OCI-LY1 (cell line): ENCODE measurements around the gene TMEM187.

Experiments used
- H2AFZ ChIP-seq: fragments of 200-600 bp; sonication (generic), shearing (Covaris generic); 2 replicates; pipeline ENCODE4 v1.6.0; 2014; ENCODE audit warnings: antibody characterized with exemption, mild to moderate bottlenecking, low read length
- H3F3A ChIP-seq: fragments of 200-600 bp; sonication (generic), shearing (Covaris generic); 2 replicates; pipeline ENCODE4 v1.6.0; 2014; ENCODE audit warnings: mild to moderate bottlenecking, antibody characterized with exemption, low read length, moderate library complexity; ENCODE audit not compliant: insufficient read depth
- H3K27ac ChIP-seq: fragments of 200-600 bp; sonication (generic); 2 replicates; pipeline ENCODE4 v1.5.1; 2014; ENCODE audit warnings: low read length, mixed run types, mild to moderate bottlenecking, low read depth; ENCODE audit not compliant: poor library complexity, severe bottlenecking
- H3K27me3 ChIP-seq: fragments of 200-600 bp; sonication (generic); 2 replicates; pipeline ENCODE4 v1.6.0; 2014; ENCODE audit warnings: antibody characterized with exemption, mild to moderate bottlenecking, low read length, moderate library complexity; ENCODE audit not compliant: insufficient read depth
- H3K36me3 ChIP-seq: fragments of 200-600 bp; sonication (generic); 2 replicates; pipeline ENCODE4 v1.6.1; 2014; ENCODE audit warnings: mild to moderate bottlenecking, antibody characterized with exemption, low read length, moderate library complexity, mixed read lengths; ENCODE audit not compliant: insufficient read depth
- H3K4me1 ChIP-seq: fragments of 200-600 bp; sonication (generic); 2 replicates; pipeline ENCODE4 v1.5.1; 2014; ENCODE audit warnings: mild to moderate bottlenecking, low read length, moderate library complexity; ENCODE audit not compliant: insufficient read depth, severe bottlenecking
- H3K4me2 ChIP-seq: fragments of 200-600 bp; sonication (generic), shearing (Covaris generic); 2 replicates; pipeline ENCODE4 v1.6.1; 2014; ENCODE audit warnings: low read length
- H3K4me3 ChIP-seq: fragments of 200-600 bp; sonication (generic); 2 replicates; pipeline ENCODE4 v1.5.1; 2014; ENCODE audit warnings: low read length, low read depth, mild to moderate bottlenecking, mixed read lengths; ENCODE audit not compliant: poor library complexity, severe bottlenecking
- H3K79me2 ChIP-seq: fragments of 200-600 bp; shearing (Covaris generic); 2 replicates; pipeline ENCODE4 v1.6.1; 2016; ENCODE audit warnings: mixed run types, low read length, mixed read lengths; ENCODE audit not compliant: insufficient read depth
- H3K9ac ChIP-seq: fragments of 200-600 bp; sonication (generic), shearing (Covaris generic); 2 replicates; pipeline ENCODE4 v1.6.1; 2014; ENCODE audit warnings: mild to moderate bottlenecking, low read length, mixed read lengths
- H3K9me2 ChIP-seq: fragments of 200-600 bp; sonication (generic), shearing (Covaris generic); 2 replicates; pipeline ENCODE4 v1.6.1; 2014; ENCODE audit warnings: low read depth, mild to moderate bottlenecking, low read length, mixed read lengths
- H3K9me3 ChIP-seq: fragments of 200-600 bp; shearing (Covaris generic); 2 replicates; pipeline ENCODE4 v1.6.1; 2014; ENCODE audit warnings: low read length, mixed read lengths
- H4K20me1 ChIP-seq: fragments of 200-600 bp; sonication (generic), shearing (Covaris generic); 2 replicates; pipeline ENCODE4 v1.6.0; 2016; ENCODE audit warnings: mild to moderate bottlenecking, low read length; ENCODE audit not compliant: insufficient read depth
- CTCF ChIP-seq: fragments of 200-600 bp; sonication (generic), shearing (Covaris generic); IDR thresholded peaks from 2 replicates; pipeline ENCODE4 v1.5.1; 2017; ENCODE audit warnings: mild to moderate bottlenecking, antibody characterized with exemption, low read length, moderate library complexity, mixed read lengths
- EZH2 ChIP-seq: fragments of 200-600 bp; sonication (generic), shearing (Covaris generic); IDR thresholded peaks from 2 replicates; pipeline ENCODE4 v1.8.0; 2017; ENCODE audit warnings: borderline replicate concordance, mixed run types, mild to moderate bottlenecking, antibody characterized with exemption, low read length, moderate library complexity, mixed read lengths

TMEM187 gene

GRCh38 chrX:153988493-153988892 is 15.9 kb downstream of the TMEM187 start:
- TF ChIP-seq EZH2 = no peak
- no peak for TF ChIP-seq CTCF
- no peak overlapping the region for H3K27ac ChIP-seq
- no peaks in the 10 kb centered on the region for H3K36me3 ChIP-seq
- no peaks in the 10 kb centered on the region for H4K20me1 ChIP-seq
- H3K4me1 ChIP-seq = peaks cover 33% of the 10 kb centered on the region
- H3K27me3 ChIP-seq = no peaks in the 10 kb centered on the region
- H3K9me3 ChIP-seq = no peaks in the 10 kb centered on the region
- no peaks in the 10 kb centered on the region for H3K79me2 ChIP-seq
- no peak overlapping the region for H3K9ac ChIP-seq
- H3F3A ChIP-seq = no peaks in the 10 kb centered on the region
- no peak overlapping the region for H2AFZ ChIP-seq
- H3K4me2 ChIP-seq = no peak overlapping the region
- no peaks in the 10 kb centered on the region for H3K9me2 ChIP-seq
- H3K4me3 ChIP-seq = no peak overlapping the region

- H3K27ac ChIP-seq = no peak overlapping the region
- no peaks in the 10 kb centered on the region for H3K36me3 ChIP-seq
Observed at GRCh38 chrX:153989973-153990655, 17.6 kb downstream of the TMEM187 start.

GRCh38 chrX:153991013-153991580 is 18.5 kb downstream of the TMEM187 start:
- Histone ChIP-seq H3K9me3 (no peaks in the 10 kb centered on the region), H3K27me3 (no peaks in the 10 kb centered on the region), H4K20me1 (no peaks in the 10 kb centered on the region), H3K9me2 (no peaks in the 10 kb centered on the region), H3K9ac (no peak overlapping the region), H3K4me3 (no peak overlapping the region), H3K4me1 (peaks cover 8% of the 10 kb centered on the region), H3K79me2 (no peaks in the 10 kb centered on the region), H3F3A (no peaks in the 10 kb centered on the region), H3K27ac (no peak overlapping the region), H3K4me2 (no peak overlapping the region), H2AFZ (no peak overlapping the region), H3K36me3 (no peaks in the 10 kb centered on the region)
- no peak for TF ChIP-seq EZH2
- no peak for TF ChIP-seq CTCF

More at GRCh38 chrX:153989973-153990655, 17.6 kb downstream of the TMEM187 start:
- Histone ChIP-seq H3K9me3 (no peaks in the 10 kb centered on the region), H3K4me3 (no peak overlapping the region), H2AFZ (no peak overlapping the region), H3K27me3 (no peaks in the 10 kb centered on the region), H3K9me2 (no peaks in the 10 kb centered on the region), H3K4me2 (no peak overlapping the region), H3K9ac (no peak overlapping the region), H3F3A (no peaks in the 10 kb centered on the region), H3K4me1 (peaks cover 18% of the 10 kb centered on the region), H4K20me1 (no peaks in the 10 kb centered on the region), H3K79me2 (no peaks in the 10 kb centered on the region)
- no peak for TF ChIP-seq EZH2
- no peak for TF ChIP-seq CTCF
